Eye (tissue), 1 donor: ENCODE measurements around the gene CIROP.

Experiments
- DNase-seq: peaks from one replicate; pipeline ENCODE4 v3.0.0-alpha.2; 2015

CIROP gene, protein sequence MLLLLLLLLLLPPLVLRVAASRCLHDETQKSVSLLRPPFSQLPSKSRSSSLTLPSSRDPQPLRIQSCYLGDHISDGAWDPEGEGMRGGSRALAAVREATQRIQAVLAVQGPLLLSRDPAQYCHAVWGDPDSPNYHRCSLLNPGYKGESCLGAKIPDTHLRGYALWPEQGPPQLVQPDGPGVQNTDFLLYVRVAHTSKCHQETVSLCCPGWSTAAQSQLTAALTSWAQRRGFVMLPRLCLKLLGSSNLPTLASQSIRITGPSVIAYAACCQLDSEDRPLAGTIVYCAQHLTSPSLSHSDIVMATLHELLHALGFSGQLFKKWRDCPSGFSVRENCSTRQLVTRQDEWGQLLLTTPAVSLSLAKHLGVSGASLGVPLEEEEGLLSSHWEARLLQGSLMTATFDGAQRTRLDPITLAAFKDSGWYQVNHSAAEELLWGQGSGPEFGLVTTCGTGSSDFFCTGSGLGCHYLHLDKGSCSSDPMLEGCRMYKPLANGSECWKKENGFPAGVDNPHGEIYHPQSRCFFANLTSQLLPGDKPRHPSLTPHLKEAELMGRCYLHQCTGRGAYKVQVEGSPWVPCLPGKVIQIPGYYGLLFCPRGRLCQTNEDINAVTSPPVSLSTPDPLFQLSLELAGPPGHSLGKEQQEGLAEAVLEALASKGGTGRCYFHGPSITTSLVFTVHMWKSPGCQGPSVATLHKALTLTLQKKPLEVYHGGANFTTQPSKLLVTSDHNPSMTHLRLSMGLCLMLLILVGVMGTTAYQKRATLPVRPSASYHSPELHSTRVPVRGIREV

DNA sequence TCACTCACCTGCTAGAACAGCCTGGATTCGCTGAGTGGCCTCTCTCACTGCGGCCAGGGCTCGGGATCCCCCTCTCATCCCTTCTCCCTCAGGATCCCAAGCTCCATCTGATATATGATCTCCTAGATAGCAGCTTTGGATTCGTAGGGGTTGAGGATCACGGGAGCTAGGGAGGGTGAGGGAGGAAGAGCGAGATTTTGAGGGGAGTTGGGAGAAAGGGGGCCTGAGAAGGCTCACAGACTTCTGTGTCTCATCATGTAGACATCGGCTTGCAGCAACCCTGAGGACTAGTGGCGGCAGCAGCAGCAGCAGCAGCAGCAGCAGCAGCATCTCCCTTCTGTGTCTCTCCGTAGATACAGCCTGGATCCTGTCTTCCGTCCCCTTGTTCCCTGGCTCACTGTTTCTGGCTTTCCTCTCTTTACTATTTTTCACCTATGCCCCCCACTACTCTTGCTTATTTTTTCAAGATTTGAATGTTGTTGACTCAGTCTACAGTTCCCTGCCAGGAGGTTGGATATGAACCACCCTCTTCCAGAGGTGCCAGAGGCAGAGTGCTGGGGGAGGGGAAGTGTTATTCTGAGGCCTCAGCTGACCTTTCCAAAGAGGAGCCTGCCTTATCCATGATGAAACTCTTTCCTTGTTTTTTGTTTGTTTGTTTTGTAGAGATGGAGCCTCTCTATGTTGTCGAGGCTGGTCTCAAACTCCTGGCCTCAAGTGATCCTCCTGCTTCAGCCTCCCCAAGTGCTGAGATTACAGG is at the start of gene CIROP:
TSS of gene CIROP (minus strand) at position 399 of the 757 bp plus-strand sequence. CDS start at position 330, 69 bp downstream.
- DNase-seq, result no peak

DNA sequence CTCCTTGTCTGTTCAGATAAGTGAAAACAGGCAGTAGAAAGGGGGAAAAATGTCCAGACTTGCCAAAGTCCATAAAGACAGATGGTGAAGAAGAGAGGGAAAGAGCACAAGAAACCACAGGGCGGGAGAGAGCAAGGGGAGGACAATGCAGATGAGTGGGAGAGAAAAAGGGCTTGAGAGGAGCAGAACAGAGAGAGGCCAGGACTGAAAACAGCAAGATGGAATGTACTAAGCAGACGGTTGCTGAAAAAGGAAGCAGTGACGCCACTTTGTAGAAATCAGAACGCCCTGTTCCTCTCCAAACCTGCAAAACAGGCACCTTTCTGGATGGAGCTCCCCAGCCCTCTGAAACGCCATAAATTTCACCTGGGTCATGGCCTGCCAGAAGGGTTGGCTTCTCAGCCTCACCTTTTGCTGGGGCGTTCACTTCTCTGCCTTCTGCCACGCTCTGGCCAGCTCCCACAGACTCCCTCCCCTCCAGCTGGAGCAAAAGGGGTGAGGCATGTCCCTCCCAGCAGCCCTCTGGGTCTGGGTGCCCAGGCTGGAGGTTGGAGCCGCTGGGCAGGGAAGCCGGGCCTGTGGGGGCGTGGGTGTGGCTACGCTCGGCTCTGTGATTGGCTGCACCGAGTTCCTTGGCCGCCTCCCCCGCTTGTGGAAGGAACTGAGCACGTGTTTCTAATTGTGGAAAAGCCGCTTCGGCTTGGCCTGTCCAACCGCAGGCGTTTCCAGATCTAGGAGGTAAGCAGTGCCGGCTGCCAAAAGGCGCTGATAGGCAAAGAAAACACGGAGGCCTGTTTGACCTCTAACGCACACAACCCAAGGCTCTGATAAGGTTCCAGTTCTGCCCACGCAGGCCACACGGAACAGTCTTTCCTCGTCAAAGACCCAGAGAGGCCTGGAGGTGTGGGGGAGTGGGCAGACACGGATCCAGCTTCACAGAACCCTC is 49.3 kb upstream of the CIROP start:
- DNase-seq, result peak; percentile 70

DNA sequence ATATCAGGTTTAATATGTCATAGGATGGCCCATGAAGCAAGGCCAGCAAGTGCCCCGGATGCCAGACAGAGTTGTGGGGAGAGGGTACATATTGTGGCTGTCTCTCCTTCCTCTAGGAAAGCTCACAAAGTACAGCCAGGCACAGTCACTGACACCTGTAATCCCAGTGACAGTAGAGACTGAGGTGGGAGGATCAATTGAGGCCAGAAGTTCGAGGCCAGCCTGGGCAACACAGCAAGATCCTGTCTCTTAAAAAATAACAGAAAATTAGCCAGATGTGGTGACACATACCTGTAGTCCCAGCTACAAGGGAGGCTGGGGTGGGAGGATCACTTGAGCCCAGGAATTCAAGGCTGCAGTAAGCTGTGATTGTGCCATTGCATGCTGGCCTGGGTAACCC is 46.6 kb upstream of the CIROP start:
- no peak for DNase-seq

DNA sequence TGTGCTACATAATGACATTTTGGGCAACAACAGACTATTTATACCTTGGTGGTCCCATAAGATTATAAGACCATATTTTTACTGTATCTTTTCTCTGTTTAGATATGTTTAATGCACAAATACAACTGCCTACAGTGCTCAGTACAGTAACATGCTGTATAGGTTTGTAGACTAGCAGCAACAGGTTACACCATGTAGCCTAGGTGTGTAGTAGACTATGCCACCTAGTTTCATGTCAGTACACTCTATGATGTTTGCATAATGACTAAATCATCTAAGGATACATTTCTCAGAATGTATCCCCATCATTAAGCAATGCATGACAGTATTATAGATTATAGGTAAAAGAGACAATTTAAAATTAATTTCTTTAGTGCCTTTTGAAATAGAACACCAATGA is 45.0 kb upstream of the CIROP start:
- no peak for DNase-seq

DNA sequence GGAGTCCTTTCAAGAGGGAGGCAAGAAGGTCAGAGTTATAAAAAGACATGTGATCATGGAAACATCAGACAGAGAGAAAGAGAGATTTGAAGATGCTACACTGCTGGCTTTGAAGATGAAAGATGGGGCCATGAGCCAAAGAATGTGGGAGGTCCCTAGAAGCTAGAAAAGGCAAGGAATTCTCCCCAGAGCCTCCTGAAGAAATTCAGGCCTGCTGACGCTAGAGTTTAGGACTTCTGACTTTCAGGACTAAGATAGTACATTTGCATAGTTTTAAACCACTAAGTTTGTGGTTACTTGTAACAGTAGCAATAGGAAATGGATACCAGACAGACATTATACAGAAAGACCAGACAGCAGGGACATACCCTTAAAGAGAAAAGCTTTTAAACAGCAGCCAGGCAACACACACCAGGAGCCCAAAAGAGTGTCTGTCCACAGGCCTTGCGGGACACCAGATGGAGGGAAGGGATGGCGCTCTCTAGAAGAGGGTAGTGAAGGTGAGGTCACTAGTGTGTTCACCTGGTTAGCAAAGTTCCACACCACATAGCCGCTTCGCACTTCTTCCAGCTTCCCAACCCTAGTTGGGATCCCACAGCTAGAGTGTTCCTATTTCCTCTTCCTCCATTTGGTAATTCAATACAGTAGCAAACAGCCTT is 43.9 kb upstream of the CIROP start:
- no peak for DNase-seq

DNA sequence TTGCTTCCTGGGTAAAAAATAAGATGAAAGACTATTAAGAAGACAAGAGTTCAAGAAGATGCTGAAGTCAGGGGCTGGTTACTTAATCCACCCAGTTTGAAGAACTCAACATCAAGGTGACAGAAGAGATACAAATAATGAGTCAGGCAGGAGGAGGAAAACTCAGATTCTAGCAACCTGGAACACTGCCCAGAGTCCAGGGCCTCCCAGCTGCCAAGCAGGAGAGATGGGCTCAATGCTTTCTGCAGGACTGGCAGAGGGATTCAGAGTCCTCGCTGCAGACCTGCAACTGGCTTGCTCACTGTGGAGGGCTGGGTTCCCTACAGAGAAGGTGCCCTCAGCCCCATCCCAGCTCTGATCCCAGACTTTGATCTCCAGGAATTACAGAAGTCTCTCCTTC is 42.9 kb upstream of the CIROP start:
- no peak for DNase-seq

DNA sequence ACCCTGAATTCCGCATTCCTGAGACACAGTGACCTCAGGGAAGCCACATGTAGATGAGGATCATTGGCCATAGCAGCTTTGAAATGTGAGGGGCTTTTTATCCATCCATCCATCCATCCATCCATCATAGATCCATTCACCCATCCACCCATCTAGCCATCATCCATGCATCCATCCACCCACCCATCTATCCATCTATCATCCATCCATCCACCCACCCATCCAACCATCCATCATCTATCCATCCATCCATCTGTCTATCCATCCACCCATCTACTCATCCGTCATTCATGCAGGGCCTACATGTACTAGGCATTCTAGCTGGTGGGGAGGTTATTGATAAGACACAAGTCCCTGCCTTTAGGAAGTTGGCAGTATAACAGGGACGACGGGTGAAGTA is 42.2 kb upstream of the CIROP start:
- DNase-seq, result no peak

DNA sequence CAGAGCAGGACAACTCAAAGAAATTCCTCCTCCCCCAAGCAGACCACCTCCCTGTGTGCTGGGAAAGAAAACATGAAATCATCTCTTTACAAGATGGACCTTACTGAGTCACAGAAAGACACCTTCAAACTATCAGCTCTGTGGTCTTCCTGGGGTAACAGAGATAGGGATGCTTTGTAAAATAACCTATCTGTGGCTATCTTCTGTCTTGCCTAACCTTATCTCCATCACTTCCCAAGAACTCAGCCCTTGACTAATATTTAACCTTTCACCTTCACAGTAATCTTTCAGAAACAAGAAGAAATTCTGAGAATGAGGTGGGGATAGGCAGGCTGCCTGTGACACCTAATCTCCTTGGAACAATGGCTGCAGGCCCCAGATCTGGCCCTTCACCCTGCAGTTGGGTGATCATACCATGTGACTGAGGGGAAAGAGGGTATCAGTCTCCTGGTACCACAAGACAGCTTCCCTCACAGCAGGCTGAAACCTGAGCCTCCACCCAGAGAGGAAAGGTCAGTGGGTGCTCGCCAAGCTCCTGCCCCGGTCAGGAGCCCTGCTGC is 41.6 kb upstream of the CIROP start:
- no peak for DNase-seq

DNA sequence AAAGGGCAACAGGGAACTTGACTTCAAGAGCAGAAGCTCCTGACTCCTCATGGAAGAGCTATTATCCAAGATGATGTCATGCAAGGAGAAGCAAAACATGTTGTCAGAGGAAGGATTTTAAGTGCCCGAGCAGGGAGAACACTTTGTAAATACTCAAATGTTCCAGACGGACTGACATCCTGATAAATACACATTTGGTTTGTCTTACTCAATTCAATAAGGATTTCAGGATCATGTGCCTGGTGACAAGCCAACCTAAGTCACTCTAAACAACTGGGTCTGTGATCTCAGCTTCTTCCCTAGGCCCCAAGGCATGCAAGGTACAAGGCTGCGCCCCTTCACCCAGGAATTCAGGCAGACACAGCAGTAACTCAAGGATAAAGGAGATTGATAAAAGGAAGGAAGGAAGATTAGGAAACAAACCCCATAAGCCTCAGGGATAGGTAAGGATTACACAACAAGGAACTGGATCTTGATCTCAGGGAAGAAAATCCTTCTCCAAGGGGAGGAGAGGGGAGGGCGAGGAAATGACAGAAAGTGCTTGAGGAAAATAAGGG is 41.1 kb upstream of the CIROP start:
- no peak for DNase-seq

DNA sequence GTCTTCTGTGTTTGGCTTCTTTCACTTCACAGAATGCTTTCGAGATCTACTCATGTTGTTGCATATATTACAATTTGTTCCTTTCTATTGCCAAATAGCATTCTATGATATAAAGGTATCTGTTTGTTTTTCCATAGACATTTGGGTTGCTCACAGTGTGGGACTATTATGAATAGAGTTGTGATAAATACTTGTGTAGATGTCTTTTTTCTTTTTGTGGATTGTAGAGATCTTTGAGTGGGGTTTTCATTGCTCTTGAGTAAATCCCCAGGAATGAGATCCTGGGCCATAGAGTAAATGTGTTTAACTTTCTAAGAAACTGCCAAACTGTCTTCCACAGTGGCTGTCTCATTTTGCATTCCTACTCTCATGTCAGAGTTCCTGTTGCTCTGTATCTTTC is 39.1 kb upstream of the CIROP start:
- DNase-seq, result no peak

DNA sequence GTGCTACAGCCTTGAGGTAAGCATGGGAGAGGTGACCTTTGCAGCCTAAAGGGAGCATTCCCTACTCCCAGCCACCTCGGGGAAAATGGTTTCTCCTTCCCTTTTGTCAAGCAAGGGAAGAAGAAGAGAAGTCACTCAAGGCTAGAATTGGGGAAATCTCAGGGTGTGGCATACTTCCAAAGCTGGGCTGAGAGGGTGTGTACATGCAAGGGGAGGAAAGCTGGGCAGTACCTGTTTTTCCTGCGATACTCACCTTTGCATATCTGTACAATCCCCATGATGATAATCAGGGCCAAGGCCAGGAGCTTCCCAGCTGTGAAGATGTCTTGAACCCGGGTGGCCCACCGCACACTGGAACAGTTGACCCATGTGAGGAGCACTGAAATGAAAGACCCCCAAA is 38.0 kb upstream of the CIROP start:
- DNase-seq, result no peak

DNA sequence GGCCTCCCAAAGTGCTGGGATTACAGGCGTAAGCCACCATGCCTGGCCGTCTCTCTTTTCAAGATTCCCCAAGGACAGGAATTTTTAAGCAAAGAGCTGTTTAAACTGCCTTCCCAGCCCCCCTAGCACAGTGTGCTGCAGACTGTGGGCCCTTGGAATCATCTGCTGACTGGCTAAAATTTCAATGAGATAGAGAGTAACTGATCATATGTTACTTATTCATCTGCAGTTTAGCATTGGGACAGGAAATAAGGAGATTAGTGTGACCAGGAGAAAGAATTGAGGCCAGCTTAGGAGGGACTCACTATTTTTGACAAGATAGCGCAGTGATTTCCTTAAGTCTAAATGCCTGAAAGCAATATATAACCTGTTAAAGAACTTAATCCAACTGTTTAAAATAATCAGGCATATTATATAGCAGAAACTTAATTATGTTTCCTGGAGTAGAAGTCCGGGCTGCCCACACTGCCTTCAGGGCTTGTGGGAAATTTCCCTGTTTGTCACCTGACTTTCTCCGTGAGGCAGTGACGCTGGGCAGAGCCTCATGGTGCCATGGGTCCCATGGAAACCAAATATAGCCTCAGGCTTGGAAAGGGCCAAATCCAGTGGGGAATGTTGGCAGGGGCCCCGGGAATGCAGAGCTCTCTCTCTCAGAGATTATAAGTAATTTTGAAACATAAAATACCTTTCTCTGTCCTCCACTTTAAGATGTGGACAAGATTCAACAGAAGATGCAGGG is 37.1 kb upstream of the CIROP start:
- peak; percentile 63 for DNase-seq

DNA sequence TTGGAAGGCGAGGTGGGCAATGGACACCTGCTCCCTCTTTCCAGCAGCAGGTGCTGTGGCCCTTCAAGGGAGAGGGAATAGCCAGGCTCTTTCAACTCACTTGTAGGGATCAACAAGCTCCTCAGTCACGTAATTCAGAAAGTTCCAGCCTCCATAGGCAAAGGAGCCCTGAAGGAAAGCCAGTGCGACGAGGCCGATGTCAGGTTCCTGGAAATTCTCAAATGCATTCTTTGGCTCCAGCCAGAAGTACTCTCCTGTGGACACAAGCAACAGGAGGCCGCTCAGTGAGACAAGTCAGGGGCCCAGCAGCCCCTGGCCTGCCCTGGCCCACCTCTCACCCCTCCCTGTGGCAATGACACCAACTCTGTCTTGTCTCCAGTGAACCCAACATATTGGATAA is 35.6 kb upstream of the CIROP start:
- peak; percentile 27 for DNase-seq

DNA sequence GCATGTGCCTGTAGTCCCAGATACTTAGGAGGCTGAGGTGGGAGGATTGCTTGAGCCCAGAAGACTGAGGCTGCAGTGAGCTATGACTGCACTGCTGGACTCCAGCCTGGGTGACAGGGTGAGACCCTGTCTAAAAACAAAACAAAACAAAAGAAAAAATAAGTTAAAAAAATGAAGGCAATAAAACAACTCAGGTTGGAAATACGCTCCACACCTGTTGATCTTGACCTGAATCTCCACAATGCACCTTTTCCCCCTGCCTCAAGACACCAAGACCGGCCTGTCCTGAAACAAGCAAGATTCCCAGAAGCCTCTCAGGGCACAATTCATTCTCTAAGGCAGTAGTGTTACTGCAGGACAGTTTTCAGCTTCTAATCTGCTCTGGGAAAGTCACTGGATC is 35.1 kb upstream of the CIROP start:
- no peak for DNase-seq

DNA sequence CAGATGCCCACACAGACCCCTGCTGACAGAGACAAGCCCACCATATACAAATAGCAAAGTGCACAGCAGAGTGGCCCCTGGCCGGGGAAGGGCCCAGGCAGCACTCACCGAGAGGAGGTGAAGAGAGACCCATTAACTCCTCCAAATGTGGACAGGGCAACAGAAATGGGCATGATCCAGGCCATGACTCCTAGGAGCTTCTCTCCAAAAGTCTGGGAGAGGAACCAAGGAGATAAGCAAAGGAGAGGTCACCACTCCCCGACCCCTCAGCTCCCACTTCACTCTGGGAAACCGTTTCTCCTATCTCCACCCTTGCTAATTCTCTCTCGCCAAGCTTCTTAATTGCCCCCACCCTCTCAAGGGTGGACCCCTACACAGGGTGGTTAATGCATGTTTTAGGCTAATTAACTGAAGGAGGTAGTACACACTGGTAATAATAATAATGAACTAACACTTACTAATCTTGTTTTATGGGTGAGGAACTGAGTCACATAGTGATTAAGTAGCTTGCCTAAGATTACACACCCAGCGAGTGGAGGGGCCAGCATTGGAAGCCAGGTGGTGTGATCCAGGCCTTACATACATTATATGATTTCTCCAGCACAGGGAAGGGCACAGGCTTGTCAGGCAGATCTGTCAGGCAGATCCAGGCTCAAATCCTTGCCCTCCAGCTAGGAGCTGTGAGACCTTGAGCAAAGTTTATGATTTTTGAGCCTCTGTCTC is 33.2 kb upstream of the CIROP start:
- no peak for DNase-seq

DNA sequence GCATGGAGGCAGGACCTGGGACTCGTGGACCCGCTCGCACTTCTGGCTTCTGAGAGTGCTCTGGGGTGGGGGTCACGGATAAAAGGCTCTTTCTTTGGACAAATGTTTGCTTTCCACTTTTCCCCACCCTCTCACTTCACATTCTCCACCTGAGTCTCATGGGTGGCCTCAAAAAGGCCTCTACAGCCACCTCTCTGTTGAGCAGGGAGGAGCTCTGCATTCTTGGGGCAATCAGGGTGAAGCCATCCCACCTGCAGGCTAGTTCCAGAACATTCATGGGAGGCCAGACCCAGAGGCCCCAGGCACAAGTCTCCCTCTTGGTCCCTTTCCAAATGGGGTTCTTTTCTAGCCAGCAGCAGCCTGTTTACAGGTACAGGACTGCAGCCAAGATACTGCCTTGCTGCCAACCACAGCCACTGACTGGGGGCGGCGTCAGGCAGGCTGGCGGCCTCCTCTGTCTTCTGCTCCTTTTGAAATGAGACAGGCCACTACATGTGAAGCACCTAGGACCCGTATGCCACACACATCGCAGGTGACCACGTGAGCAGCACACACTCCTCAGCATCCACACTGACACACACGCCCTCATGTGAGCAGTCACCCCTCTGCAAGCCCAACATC is 32.5 kb upstream of the CIROP start:
- DNase-seq, result no peak

DNA sequence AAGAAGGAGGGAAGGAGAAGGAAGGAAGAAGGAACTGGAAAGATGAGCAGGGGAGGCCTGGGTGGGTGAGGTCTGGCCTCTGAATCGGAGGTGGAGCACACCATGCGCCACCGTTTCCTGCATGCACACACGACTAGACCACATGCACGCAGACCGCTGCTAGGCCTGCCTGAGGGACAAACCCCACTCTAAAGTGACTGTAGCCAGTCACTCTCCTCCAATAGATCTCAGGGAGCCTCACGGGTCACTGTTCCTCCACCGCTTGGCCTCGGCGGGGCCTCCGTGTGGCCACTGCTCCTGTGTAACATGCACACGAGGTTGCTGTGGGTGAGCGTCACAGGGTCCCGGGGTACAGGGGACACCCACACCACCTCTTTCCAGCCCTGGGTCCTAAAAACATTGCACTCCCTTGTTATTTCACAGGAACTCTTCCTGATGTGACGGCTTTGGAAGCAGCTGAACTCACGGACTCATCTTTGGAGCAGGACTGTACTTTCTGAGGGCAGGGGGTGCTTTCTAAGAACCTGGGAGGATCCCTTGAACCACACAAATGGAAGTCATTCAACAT is 31.9 kb upstream of the CIROP start:
- DNase-seq, result no peak

DNA sequence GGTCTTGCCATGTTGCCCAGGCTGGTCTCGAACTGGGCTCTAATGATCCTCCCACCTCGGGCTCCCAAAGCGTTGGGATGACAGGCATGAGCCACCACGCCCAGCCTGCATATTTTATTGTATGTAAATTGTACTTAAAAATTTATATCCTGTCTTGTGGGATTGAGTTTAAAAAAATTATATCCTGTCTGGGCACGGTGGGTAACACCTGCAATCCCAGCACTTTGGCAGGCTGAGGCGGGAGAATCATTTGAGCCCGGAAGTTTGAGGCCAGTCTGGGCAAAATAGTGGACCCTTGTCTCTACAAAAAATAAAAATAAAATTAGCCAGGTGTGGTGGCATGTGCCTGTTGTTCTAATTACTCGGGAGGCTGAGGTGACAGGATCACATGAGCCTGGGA is 28.2 kb upstream of the CIROP start:
- no peak for DNase-seq

DNA sequence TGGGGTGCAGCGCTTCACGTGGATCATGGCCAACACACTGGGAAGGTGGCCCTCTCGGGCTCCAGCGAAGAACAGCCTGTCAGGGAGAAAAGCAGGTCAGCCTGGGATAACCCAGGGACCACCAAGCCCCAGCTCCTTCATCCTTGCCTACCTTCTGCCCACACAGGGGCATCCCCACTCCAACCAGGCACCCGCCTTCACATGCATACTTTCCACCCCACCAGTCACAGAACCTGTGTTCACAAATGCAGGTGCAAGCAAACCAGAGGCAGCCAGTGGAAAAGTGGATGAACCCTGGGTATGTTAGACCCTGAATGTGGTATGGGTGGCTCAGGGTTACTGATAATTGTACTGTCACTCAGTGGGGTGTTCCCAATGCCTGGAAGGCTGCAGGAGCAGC is 26.7 kb upstream of the CIROP start:
- DNase-seq, result no peak
